Gastroesophageal sphincter (tissue), 4 donors: ENCODE data around the gene ZBTB47. TPM values are rescaled to one million over a fixed set of nuclear protein-coding genes. Genes with fewer than 3 reads are reported as not detected.

Experiments used
- ATAC-seq: fragments of 150-250 bp; one replicate; pipeline ENCODE4 v1.9.1; 2016; ENCODE audit warnings: mild to moderate bottlenecking, moderate library complexity
- H3K27ac ChIP-seq, 4 donors: fragments of 200-600 bp; sonication (generic) in 3 of 4; 1 replicate in 3 of 4; 2 replicates in 1 of 4; pipeline ENCODE4 v1.5.1; 2016 to 2019
- H3K27me3 ChIP-seq: fragments of 200-600 bp; sonication (generic); one replicate; pipeline ENCODE4 v1.5.1; 2019
- H3K36me3 ChIP-seq, 2 donors: fragments of 200-600 bp; sonication (generic); one replicate each; pipeline ENCODE4 v1.5.1; 2019; ENCODE audit warnings: control low read depth in 1 of 2
- H3K4me1 ChIP-seq, 3 donors: fragments of 200-600 bp; sonication (generic); 1 replicate in 2 of 3; 2 replicates in 1 of 3; pipeline ENCODE4 v1.5.1; 2016 to 2019; ENCODE audit warnings: control low read depth in 2 of 3
- H3K4me3 ChIP-seq, 2 donors: fragments of 200-600 bp; sonication (generic); one replicate each; pipeline ENCODE4 v1.5.1; 2019; ENCODE audit warnings: mild to moderate bottlenecking in 1 of 2, moderate library complexity in 1 of 2
- H3K9me3 ChIP-seq, 3 donors: fragments of 200-600 bp; sonication (generic); one replicate each; pipeline ENCODE4 v1.5.1; 2017 to 2019; ENCODE audit warnings: control low read depth in 2 of 3
- EP300 ChIP-seq: sonication (generic); formaldehyde crosslinking; IDR thresholded peaks from one replicate; pipeline ENCODE4 v1.6.1; 2017; ENCODE audit warnings: antibody characterized with exemption, mild to moderate bottlenecking
- POLR2A ChIP-seq, 2 donors: fragments of 450-650 bp; IDR thresholded peaks; one replicate each; pipeline ENCODE4 v1.6.1; 2017; ENCODE audit warnings: antibody characterized with exemption in 2 of 2, mild to moderate bottlenecking in 2 of 2, moderate library complexity in 1 of 2
- POLR2AphosphoS5 ChIP-seq: sonication (generic); formaldehyde crosslinking; IDR thresholded peaks from one replicate; pipeline ENCODE4 v1.6.1; 2017; ENCODE audit warnings: antibody characterized with exemption
- WGBS, 2 donors: methylation state at CpG; one replicate each; pipeline ENCODE4 v1.1.5; 2018; ENCODE audit warnings: low coverage in 1 of 2; 5-methylcytosine and 5-hydroxymethylcytosine counted together
- total RNA-seq, 4 donors: library from RNA; depleted of rRNA; stranded (reverse); fragments of >200 nt; gene quantifications; one replicate each; pipeline ENCODE4 v1.1.0, GENCODE V29; 2016
- TF ChIP-seq, protein P1 (sequence below), 4 experiments: fragments of 200-600 bp in 2 of 4; fragments of 450-650 bp in 2 of 4; sonication (generic) in 1 of 4; IDR thresholded peaks; one replicate each; pipeline ENCODE4 v1.5.1; 2017 to 2019; ENCODE audit warnings: antibody characterized with exemption in 4 of 4, mild to moderate bottlenecking in 2 of 4, moderate library complexity in 2 of 4

ZBTB47 gene
- total RNA-seq, 4 donors from 2014 or later: 86.8 to 152 (median 110) TPM

DNA sequence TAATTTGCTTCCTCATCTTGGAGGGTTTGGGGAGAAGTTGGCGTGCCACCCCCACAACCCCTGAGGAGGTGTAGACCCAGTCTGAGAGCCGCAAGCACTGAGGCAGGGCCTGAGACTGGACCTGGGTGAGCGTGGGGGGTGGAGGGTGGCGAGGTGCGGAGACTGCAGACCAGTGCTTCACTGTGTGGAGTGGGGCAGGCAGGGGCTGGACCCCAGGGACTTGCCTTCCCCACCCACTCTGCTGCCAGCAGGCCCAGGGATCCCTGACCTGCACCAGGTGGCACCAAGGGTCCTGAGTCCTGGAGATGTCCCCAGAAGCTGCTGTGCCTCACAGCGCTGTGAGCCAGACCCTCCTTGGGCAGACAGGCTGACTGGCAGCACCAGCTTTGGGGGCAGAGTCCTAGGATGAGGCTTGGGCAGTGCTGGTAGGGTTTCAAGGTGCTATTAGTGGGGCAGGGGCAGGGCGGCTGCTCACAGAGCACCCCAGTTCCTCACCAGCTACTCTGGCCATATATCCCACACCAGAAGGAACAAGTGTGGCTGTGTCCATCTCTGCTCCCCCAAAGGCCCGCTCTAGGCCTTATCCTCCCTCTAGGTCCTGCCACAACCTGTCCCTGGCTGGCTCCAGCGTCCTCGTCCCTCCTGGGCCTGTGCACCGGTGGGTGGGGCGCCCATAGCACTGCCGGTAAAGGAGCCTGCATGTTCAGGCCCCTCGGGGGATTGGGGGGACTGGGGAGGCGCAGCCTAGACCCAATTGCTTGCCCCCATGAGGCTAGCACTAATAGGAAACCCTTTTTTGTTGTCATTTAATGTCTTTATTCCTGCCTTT lies 11.8 kb downstream of the ZBTB47 start:
- TF ChIP-seq, protein P1, sequence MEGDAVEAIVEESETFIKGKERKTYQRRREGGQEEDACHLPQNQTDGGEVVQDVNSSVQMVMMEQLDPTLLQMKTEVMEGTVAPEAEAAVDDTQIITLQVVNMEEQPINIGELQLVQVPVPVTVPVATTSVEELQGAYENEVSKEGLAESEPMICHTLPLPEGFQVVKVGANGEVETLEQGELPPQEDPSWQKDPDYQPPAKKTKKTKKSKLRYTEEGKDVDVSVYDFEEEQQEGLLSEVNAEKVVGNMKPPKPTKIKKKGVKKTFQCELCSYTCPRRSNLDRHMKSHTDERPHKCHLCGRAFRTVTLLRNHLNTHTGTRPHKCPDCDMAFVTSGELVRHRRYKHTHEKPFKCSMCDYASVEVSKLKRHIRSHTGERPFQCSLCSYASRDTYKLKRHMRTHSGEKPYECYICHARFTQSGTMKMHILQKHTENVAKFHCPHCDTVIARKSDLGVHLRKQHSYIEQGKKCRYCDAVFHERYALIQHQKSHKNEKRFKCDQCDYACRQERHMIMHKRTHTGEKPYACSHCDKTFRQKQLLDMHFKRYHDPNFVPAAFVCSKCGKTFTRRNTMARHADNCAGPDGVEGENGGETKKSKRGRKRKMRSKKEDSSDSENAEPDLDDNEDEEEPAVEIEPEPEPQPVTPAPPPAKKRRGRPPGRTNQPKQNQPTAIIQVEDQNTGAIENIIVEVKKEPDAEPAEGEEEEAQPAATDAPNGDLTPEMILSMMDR (IDR thresholded peaks at IDR 0.05): no peak
- TF ChIP-seq POLR2AphosphoS5 (no peak), POLR2A (IDR thresholded peaks at IDR 0.05) (no peak), EP300 (no peak)
- no peaks in the 10 kb centered on the region for H3K27me3 ChIP-seq
- peaks cover 0 to 38% (median 12%) of the 10 kb centered on the region in 3 donors for H3K4me1 ChIP-seq
- H3K9me3 ChIP-seq: no peaks in the 10 kb centered on the region
- no peak for ATAC-seq
- 68% methylated on average over 2 to 7 of the region's 15 CpGs for WGBS, 2 donors
- peaks cover 0 to 15% of the 10 kb centered on the region in 2 donors for H3K36me3 ChIP-seq
- H3K27ac ChIP-seq: no peak overlapping the region
- H3K4me3 ChIP-seq: no peak overlapping the region

DNA sequence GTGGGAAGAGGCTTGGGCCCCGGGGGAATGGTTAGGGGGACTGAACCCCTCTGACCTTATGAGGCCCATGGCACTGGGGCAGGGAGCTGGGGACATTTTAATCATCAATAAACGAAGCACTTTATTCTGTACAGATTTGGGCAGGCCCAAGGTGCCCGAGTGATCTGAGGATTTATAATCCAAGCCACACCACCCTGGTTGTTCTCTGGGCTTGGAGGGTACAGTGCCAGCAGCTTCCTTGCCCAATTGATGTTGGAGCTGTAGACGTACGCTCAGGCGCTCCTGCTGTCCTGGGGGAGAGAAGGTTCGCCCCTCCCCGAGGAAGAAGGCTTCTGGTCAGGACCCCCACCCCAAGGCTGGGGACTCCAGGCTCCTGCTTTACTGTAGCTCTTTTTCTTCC lies 12.5 kb downstream of the ZBTB47 start:
- Histone ChIP-seq H3K9me3 (no peaks in the 10 kb centered on the region), H3K36me3 (peaks cover 0 to 10% of the 10 kb centered on the region in 2 donors), H3K4me3 (no peak overlapping the region), H3K27me3 (no peaks in the 10 kb centered on the region), H3K27ac (peak overlapping the region in 3 of 4 donors; percentile 6 to 21 (median 13)), H3K4me1 (peaks cover 0 to 32% (median 12%) of the 10 kb centered on the region in 3 donors)
- no peak for ATAC-seq
- WGBS, 2 donors: 67 to 100% methylated on average over 1 to 5 of the region's 8 CpGs
- TF ChIP-seq POLR2A (IDR thresholded peaks at IDR 0.05): no peak
- TF ChIP-seq POLR2AphosphoS5: no peak
- TF ChIP-seq, protein P1 (IDR thresholded peaks at IDR 0.05): no peak
- no peak for TF ChIP-seq EP300

DNA sequence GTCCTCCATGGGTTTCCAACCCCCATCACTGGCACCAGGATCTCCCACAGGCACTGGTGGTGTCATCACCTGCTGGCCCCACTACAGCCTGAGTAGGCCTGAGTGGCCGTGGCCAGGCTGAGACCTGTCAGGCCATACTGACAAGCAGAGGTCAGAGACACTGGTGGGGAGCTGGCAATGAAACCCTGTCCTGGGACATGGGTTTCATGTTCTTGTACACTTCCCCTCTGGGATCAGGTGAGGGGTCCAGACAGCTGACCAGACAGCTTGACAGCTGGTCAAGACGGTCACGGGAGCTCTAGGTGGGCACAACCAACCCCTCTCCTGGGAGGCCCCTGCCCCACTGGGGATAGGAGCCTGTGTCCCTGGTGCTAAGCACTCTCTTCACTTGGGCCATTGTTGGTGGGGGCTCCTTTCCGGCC lies 13.1 kb downstream of the ZBTB47 start:
- Histone ChIP-seq H3K27me3 (no peaks in the 10 kb centered on the region), H3K9me3 (no peaks in the 10 kb centered on the region), H3K36me3 (peaks cover 0 to 6% of the 10 kb centered on the region in 2 donors), H3K4me3 (no peak overlapping the region), H3K4me1 (peaks cover 0 to 32% (median 12%) of the 10 kb centered on the region in 3 donors), H3K27ac (peak overlapping the region in 2 of 4 donors; percentile 13 to 21)
- WGBS, 2 donors: 90% methylated on average over 2 of the region's 4 CpGs; no CpG with 5 or more reads in 1 of the 2 donors
- no peak for TF ChIP-seq POLR2AphosphoS5
- TF ChIP-seq POLR2A (IDR thresholded peaks at IDR 0.05): no peak
- no peak for TF ChIP-seq EP300
- TF ChIP-seq, protein P1 (IDR thresholded peaks at IDR 0.05): no peak
- no peak for ATAC-seq

DNA sequence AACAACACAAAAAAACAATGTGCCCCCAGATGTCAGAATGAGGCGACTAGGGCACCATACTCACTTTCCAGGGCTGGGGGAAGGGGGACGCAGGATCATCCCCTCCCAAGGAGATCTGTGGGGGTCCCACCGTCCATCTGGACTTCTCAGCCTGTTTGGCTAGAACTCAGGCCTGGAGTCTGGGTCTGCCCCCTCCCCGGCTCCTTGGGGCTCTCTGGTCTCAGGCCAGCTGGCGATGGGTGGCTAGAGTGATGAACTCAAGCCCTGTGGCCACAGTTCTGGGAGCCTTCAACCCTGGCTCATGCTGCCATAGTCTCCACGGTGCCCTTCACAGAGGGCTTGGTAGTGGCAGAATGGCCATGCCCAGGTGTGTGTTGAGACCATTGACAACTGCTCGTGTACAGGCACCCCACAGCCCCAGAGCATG lies 13.6 kb downstream of the ZBTB47 start:
- WGBS, 2 donors: 80% methylated on average over 1 of the region's 7 CpGs; no CpG with 5 or more reads in 1 of the 2 donors
- Histone ChIP-seq H3K27me3 (no peaks in the 10 kb centered on the region), H3K36me3 (peaks cover 0 to under 1% of the 10 kb centered on the region in 2 donors), H3K27ac (peak overlapping the region in 1 of 4 donors; percentile 21), H3K9me3 (no peaks in the 10 kb centered on the region), H3K4me3 (no peak overlapping the region), H3K4me1 (peaks cover 0 to 32% (median 12%) of the 10 kb centered on the region in 3 donors)
- TF ChIP-seq EP300: no peak
- ATAC-seq: no peak

DNA sequence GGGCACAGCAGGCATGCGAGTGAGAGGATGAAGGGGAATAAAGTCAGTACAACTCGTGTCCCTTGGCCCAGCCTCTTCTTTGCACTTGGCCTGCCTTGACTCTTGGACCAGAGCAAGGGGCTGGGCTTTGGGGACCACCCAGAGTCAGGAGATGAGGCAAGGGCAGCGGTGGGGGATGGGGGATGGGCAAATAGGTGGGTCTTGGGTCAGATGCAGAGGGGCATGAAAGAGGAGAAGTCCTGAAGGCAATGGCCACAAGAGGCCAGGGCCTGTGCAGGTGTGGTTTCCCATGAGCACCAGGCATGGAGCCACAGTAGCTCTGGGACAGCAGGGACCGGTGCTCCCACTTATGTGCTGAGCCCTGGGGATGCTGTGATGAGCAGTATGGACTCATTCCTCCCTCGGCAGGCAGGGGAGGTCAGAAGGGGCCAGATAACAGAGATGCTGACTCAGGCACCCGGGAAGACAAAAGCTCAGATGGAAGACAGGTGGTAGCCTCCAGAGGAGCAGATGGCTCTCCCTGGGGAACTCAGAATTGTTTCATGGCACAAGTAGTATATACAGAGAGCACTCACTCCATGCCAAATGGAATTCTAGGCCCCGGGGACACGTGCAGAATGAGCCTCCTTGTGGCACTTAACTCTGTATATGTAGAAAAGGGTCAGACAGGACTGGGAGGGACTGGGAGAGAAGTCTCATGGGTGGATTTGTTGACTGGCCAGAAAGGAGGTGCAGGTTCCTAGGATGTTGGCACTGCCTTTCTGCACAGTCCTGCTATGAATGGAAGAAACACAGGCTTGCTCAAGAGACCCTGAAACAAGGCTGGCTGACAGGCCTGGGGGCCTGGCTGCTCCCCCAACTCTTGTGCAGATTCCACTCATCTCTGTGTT lies 14.3 kb downstream of the ZBTB47 start:
- ATAC-seq: no peak
- Histone ChIP-seq H3K4me3 (no peak overlapping the region), H3K27ac (no peak overlapping the region), H3K9me3 (no peaks in the 10 kb centered on the region), H3K36me3 (no peaks in the 10 kb centered on the region), H3K27me3 (no peaks in the 10 kb centered on the region), H3K4me1 (peaks cover 0 to 32% (median 12%) of the 10 kb centered on the region in 3 donors)
- 35 to 36% methylated on average over 3 to 5 of the region's 8 CpGs for WGBS, 2 donors
- TF ChIP-seq POLR2AphosphoS5: no peak
- TF ChIP-seq EP300: no peak
- no peak for TF ChIP-seq POLR2A (IDR thresholded peaks at IDR 0.05)
- TF ChIP-seq, protein P1 (IDR thresholded peaks at IDR 0.05): no peak
